ENCODE measurements around the gene PITPNB. TPM values are rescaled to one million over a fixed set of nuclear protein-coding genes. Genes with fewer than 3 reads are reported as not detected.

PITPNB gene
- total RNA-seq, 1 experiment from 2014 or later = 23.8 TPM

DNA sequence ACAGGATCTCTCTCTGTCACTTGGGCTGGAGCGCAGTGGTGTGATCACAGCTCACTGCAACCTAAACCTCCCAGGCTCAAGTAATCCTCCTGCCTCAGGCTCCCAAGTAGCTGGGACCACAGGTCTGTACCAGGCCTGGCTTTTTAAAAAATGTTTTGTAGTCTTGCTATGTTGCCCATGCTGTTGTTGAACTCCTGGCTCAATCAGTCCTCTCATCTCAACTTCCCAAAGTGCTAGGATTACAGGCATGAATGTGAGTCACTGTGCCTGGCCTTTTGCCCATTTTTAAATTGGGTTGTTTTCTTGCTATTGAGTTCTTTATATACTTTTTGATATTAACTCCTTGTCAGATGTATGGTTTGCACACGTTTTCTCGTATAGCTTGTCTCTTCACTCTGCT is 33.0 kb upstream of the PITPNB start:
- Histone ChIP-seq H3K4me2 (ENCODE audit: low read depth, low read length, poor library complexity, severe bottlenecking) (no peak overlapping the region), H3K4me1 (ENCODE audit: low read length) (no peaks in the 10 kb centered on the region), H3K4me3 (ENCODE audit: low read length) (no peak overlapping the region)

GRCh38 chr22:27949421-27949820 is 30.4 kb upstream of the PITPNB start:
- H3K4me2 ChIP-seq (ENCODE audit: low read depth, low read length, poor library complexity, severe bottlenecking) = no peak overlapping the region
- no peak for DNase-seq
- no peak overlapping the region for H3K27ac ChIP-seq (ENCODE audit: low read length)
- H3K36me3 ChIP-seq (ENCODE audit: insufficient read depth, low read length) = no peaks in the 10 kb centered on the region
- no peaks in the 10 kb centered on the region for H4K20me1 ChIP-seq (ENCODE audit: insufficient read depth, low read depth, low read length)
- no peak overlapping the region for H3K9ac ChIP-seq (ENCODE audit: low read length)
- no peaks in the 10 kb centered on the region for H3K9me3 ChIP-seq (ENCODE audit: low read length)
- no peaks in the 10 kb centered on the region for H3K27me3 ChIP-seq (ENCODE audit: low read length)
- no peaks in the 10 kb centered on the region for H3K9me2 ChIP-seq (replicated peaks; ENCODE audit: insufficient read depth, low read length)
- no peaks in the 10 kb centered on the region for H3K4me1 ChIP-seq (ENCODE audit: low read length)
- no peak overlapping the region for H2AFZ ChIP-seq (ENCODE audit: low read length)
- H3K79me2 ChIP-seq (ENCODE audit: low read length) = no peaks in the 10 kb centered on the region
- H3K4me3 ChIP-seq (ENCODE audit: low read length) = no peak overlapping the region

More for the DNA sequence above, 33.0 kb upstream of the PITPNB start:
- Histone ChIP-seq H3K79me2 (ENCODE audit: low read length) (no peaks in the 10 kb centered on the region), H3K9me3 (ENCODE audit: low read length) (no peaks in the 10 kb centered on the region), H3K9ac (ENCODE audit: low read length) (no peak overlapping the region), H3K36me3 (ENCODE audit: insufficient read depth, low read length) (no peaks in the 10 kb centered on the region), H3K27me3 (ENCODE audit: low read length) (no peaks in the 10 kb centered on the region), H4K20me1 (ENCODE audit: insufficient read depth, low read depth, low read length) (no peaks in the 10 kb centered on the region), H3K27ac (ENCODE audit: low read length) (no peak overlapping the region), H3K9me2 (replicated peaks; ENCODE audit: insufficient read depth, low read length) (no peaks in the 10 kb centered on the region), H2AFZ (ENCODE audit: low read length) (no peak overlapping the region)
- no peak for DNase-seq

DNA sequence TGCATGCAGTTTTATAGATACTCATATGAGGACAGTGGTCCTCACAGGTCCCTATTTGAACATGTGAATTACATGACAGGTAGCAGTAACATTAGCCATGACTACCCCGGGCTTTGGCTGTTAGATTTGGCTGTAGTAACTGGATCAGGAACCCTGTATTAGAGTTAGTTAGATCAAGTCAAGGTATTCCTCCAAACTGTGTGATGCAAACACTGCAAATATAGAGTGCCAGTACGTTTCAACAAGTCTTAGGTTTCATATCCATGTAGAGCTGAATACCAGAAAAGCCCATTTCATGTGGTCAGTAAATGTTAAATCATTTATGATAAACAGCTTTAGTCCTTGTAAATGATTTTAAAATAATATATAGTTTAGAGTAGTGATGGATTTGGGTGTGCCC is 29.5 kb upstream of the PITPNB start:
- H3K79me2 ChIP-seq (ENCODE audit: low read length) = no peaks in the 10 kb centered on the region

GRCh38 chr22:27947448-27947847 is 28.4 kb upstream of the PITPNB start:
- no peaks in the 10 kb centered on the region for H3K4me1 ChIP-seq (ENCODE audit: low read length)
- H3K9ac ChIP-seq (ENCODE audit: low read length) = no peak overlapping the region
- H3K9me3 ChIP-seq (ENCODE audit: low read length) = no peaks in the 10 kb centered on the region
- no peak overlapping the region for H3K4me2 ChIP-seq (ENCODE audit: low read depth, low read length, poor library complexity, severe bottlenecking)
- no peak for DNase-seq
- H2AFZ ChIP-seq (ENCODE audit: low read length) = no peak overlapping the region
- no peaks in the 10 kb centered on the region for H4K20me1 ChIP-seq (ENCODE audit: insufficient read depth, low read depth, low read length)
- H3K36me3 ChIP-seq (ENCODE audit: insufficient read depth, low read length) = no peaks in the 10 kb centered on the region
- H3K9me2 ChIP-seq (replicated peaks; ENCODE audit: insufficient read depth, low read length) = no peaks in the 10 kb centered on the region
- no peak overlapping the region for H3K4me3 ChIP-seq (ENCODE audit: low read length)
- H3K27ac ChIP-seq (ENCODE audit: low read length) = no peak overlapping the region
- no peaks in the 10 kb centered on the region for H3K27me3 ChIP-seq (ENCODE audit: low read length)
- no peaks in the 10 kb centered on the region for H3K79me2 ChIP-seq (ENCODE audit: low read length)

More for the DNA sequence above, 29.5 kb upstream of the PITPNB start:
- no peaks in the 10 kb centered on the region for H3K9me3 ChIP-seq (ENCODE audit: low read length)
- H3K9me2 ChIP-seq (replicated peaks; ENCODE audit: insufficient read depth, low read length) = no peaks in the 10 kb centered on the region
- H2AFZ ChIP-seq (ENCODE audit: low read length) = no peak overlapping the region
- no peak for DNase-seq
- H3K4me3 ChIP-seq (ENCODE audit: low read length) = no peak overlapping the region
- H3K36me3 ChIP-seq (ENCODE audit: insufficient read depth, low read length) = no peaks in the 10 kb centered on the region
- H3K9ac ChIP-seq (ENCODE audit: low read length) = no peak overlapping the region
- H3K27me3 ChIP-seq (ENCODE audit: low read length) = no peaks in the 10 kb centered on the region
- H3K4me2 ChIP-seq (ENCODE audit: low read depth, low read length, poor library complexity, severe bottlenecking) = no peak overlapping the region
- H3K27ac ChIP-seq (ENCODE audit: low read length) = no peak overlapping the region
- no peaks in the 10 kb centered on the region for H4K20me1 ChIP-seq (ENCODE audit: insufficient read depth, low read depth, low read length)
- H3K4me1 ChIP-seq (ENCODE audit: low read length) = no peaks in the 10 kb centered on the region

- H3K9me2 ChIP-seq (replicated peaks; ENCODE audit: insufficient read depth, low read length) = no peaks in the 10 kb centered on the region
- no peak overlapping the region for H3K9ac ChIP-seq (ENCODE audit: low read length)
- H3K4me2 ChIP-seq (ENCODE audit: low read depth, low read length, poor library complexity, severe bottlenecking) = no peak overlapping the region
- no peaks in the 10 kb centered on the region for H3K4me1 ChIP-seq (ENCODE audit: low read length)
- no peak overlapping the region for H2AFZ ChIP-seq (ENCODE audit: low read length)
- no peak overlapping the region for H3K27ac ChIP-seq (ENCODE audit: low read length)
- no peaks in the 10 kb centered on the region for H3K36me3 ChIP-seq (ENCODE audit: insufficient read depth, low read length)
- no peak for DNase-seq
- no peaks in the 10 kb centered on the region for H3K9me3 ChIP-seq (ENCODE audit: low read length)
- no peaks in the 10 kb centered on the region for H3K27me3 ChIP-seq (ENCODE audit: low read length)
- no peaks in the 10 kb centered on the region for H3K79me2 ChIP-seq (ENCODE audit: low read length)
- H4K20me1 ChIP-seq (ENCODE audit: insufficient read depth, low read depth, low read length) = no peaks in the 10 kb centered on the region
- no peak overlapping the region for H3K4me3 ChIP-seq (ENCODE audit: low read length)
These were observed 22.1 kb upstream of the PITPNB start for GRCh38 chr22:27941143-27941542.

DNA sequence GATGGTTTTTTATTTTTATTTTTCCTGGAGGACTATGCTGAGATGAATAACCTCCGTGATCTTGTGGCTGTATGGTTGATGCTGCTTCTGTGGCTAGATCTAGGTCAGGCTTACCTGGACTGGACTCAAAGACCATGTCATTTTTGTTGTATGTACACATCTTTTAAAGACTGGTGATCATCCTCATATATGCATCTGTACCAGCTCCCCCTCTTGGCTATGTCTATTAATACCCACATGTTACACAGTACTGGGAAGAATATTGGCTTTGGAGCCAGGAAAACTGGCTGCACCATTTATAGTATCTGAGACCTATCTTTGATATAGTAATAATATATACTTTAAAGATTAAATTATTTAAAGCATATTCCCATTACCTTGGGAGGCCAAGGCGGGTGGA is 18.4 kb upstream of the PITPNB start:
- H3K9ac ChIP-seq (ENCODE audit: low read length) = no peak overlapping the region
- no peaks in the 10 kb centered on the region for H3K9me3 ChIP-seq (ENCODE audit: low read length)
- H3K36me3 ChIP-seq (ENCODE audit: insufficient read depth, low read length) = no peaks in the 10 kb centered on the region
- H3K9me2 ChIP-seq (replicated peaks; ENCODE audit: insufficient read depth, low read length) = no peaks in the 10 kb centered on the region
- no peak overlapping the region for H3K4me2 ChIP-seq (ENCODE audit: low read depth, low read length, poor library complexity, severe bottlenecking)
- no peaks in the 10 kb centered on the region for H4K20me1 ChIP-seq (ENCODE audit: insufficient read depth, low read depth, low read length)
- no peaks in the 10 kb centered on the region for H3K4me1 ChIP-seq (ENCODE audit: low read length)
- no peaks in the 10 kb centered on the region for H3K27me3 ChIP-seq (ENCODE audit: low read length)
- no peaks in the 10 kb centered on the region for H3K79me2 ChIP-seq (ENCODE audit: low read length)
- H3K27ac ChIP-seq (ENCODE audit: low read length) = no peak overlapping the region
- H3K4me3 ChIP-seq (ENCODE audit: low read length) = no peak overlapping the region
- H2AFZ ChIP-seq (ENCODE audit: low read length) = no peak overlapping the region
- DNase-seq = no peak

DNA sequence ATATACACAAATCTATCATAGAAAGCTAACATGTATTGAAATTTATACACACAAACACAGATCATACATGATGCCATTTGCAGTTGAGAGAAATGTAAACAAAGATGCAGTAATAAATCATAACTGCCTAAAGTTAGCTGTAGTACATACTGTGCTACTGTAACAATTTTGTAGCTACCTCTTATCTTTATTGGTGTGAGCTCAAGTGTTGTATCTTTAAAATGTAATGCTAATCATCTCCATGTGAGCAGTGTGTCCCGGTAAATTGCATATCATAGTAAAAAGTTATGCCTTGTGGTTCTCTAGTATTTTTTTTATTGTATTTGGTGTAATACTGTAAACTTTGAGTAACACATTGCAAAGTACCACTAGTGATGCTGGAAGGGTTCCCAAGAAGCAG is 16.8 kb upstream of the PITPNB start:
- no peak overlapping the region for H3K9ac ChIP-seq (ENCODE audit: low read length)
- no peaks in the 10 kb centered on the region for H3K79me2 ChIP-seq (ENCODE audit: low read length)
- no peak overlapping the region for H3K4me3 ChIP-seq (ENCODE audit: low read length)
- 0 out of 2 replicates have a peak, but pooled peaks cover 3% of the 10 kb centered on the region for H4K20me1 ChIP-seq (ENCODE audit: insufficient read depth, low read depth, low read length)
- no peaks in the 10 kb centered on the region for H3K4me1 ChIP-seq (ENCODE audit: low read length)
- H2AFZ ChIP-seq (ENCODE audit: low read length) = no peak overlapping the region
- H3K9me3 ChIP-seq (ENCODE audit: low read length) = no peaks in the 10 kb centered on the region
- no peaks in the 10 kb centered on the region for H3K9me2 ChIP-seq (replicated peaks; ENCODE audit: insufficient read depth, low read length)
- H3K27me3 ChIP-seq (ENCODE audit: low read length) = no peaks in the 10 kb centered on the region
- H3K36me3 ChIP-seq (ENCODE audit: insufficient read depth, low read length) = no peaks in the 10 kb centered on the region
- no peak for DNase-seq
- no peak overlapping the region for H3K27ac ChIP-seq (ENCODE audit: low read length)
- H3K4me2 ChIP-seq (ENCODE audit: low read depth, low read length, poor library complexity, severe bottlenecking) = no peak overlapping the region

DNA sequence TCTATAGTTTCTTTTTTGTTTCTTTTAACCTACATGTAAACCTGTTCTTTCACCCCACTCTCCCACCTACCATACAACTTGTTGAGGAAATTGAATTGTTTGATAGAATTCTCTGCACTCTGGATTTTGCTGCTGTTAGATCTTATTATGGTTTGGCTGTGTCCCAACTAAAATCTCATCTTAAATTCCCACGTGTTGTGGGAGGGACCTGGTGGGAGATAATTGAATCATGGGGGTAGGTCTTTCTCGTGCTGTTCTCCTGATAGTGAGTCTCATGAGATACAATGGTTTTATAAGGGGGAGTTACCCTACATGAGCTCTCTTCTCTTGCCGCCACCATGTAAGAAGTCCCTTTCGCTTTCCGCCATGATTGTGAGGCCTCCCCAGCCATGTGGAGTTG is 15.0 kb upstream of the PITPNB start:
- H4K20me1 ChIP-seq (ENCODE audit: insufficient read depth, low read depth, low read length) = 0 out of 2 replicates have a peak, but pooled peaks cover 6% of the 10 kb centered on the region
- no peaks in the 10 kb centered on the region for H3K9me3 ChIP-seq (ENCODE audit: low read length)
- DNase-seq = no peak
- H3K4me2 ChIP-seq (ENCODE audit: low read depth, low read length, poor library complexity, severe bottlenecking) = no peak overlapping the region
- no peaks in the 10 kb centered on the region for H3K36me3 ChIP-seq (ENCODE audit: insufficient read depth, low read length)
- H3K9me2 ChIP-seq (replicated peaks; ENCODE audit: insufficient read depth, low read length) = no peaks in the 10 kb centered on the region
- no peak overlapping the region for H2AFZ ChIP-seq (ENCODE audit: low read length)
- H3K27ac ChIP-seq (ENCODE audit: low read length) = no peak overlapping the region
- H3K79me2 ChIP-seq (ENCODE audit: low read length) = no peaks in the 10 kb centered on the region
- H3K4me3 ChIP-seq (ENCODE audit: low read length) = no peak overlapping the region
- no peaks in the 10 kb centered on the region for H3K4me1 ChIP-seq (ENCODE audit: low read length)
- H3K27me3 ChIP-seq (ENCODE audit: low read length) = no peaks in the 10 kb centered on the region
- no peak overlapping the region for H3K9ac ChIP-seq (ENCODE audit: low read length)
